A673 (cell line): Measurements from ENCODE around the gene SPATA25.

ENCODE experiments used
- EZH2 ChIP-seq: fragments of 200-600 bp; sonication (generic); IDR thresholded peaks from 2 replicates; pipeline ENCODE4 v1.6.1; 2017; ENCODE audit warnings: borderline replicate concordance, low read depth, mild to moderate bottlenecking, mixed read lengths, antibody characterized with exemption, low read length; ENCODE audit not compliant: poor library complexity, severe bottlenecking
- TF ChIP-seq, protein P1 (sequence below): fragments of 300-800, 200-600 bp; sonication (generic); conservative IDR thresholded peaks from 2 replicates; pipeline ENCODE4 v1.5.1; 2017; ENCODE audit warnings: low read depth, mild to moderate bottlenecking, antibody characterized with exemption, low read length, moderate library complexity, mixed read lengths

DNA sequence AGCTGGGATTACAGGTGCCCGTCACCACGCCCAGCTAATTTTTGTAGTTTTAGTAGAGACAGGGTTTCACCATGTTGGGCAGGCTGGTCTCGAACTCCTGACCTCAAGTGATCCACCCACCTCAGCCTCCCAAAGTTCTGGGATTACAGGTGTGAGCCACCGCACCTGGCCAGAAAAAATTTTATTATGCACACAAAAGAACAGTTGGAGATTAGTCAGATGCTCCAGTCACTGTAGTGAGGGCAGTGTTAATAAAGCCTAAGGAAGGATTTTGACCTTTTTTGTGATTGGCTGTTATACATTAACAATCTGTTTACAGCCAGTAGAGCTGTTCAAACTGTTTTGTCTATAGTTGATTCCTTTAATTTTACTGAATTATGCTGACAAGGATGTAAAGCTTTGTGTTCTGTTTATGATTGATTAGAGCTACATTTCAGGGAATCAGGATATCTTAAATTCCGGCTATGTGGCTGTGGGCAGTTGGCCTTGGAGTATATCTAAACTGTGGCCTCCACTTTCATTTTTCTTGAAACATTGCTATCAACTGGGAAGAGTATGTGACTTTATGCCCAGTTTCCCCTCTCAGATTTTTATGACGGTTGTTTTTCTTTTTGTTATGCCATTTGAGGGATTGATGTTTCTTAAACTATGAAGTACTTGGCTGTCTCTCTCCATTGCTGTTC is 20.1 kb downstream of the SPATA25 start:
- TF ChIP-seq, protein P1, sequence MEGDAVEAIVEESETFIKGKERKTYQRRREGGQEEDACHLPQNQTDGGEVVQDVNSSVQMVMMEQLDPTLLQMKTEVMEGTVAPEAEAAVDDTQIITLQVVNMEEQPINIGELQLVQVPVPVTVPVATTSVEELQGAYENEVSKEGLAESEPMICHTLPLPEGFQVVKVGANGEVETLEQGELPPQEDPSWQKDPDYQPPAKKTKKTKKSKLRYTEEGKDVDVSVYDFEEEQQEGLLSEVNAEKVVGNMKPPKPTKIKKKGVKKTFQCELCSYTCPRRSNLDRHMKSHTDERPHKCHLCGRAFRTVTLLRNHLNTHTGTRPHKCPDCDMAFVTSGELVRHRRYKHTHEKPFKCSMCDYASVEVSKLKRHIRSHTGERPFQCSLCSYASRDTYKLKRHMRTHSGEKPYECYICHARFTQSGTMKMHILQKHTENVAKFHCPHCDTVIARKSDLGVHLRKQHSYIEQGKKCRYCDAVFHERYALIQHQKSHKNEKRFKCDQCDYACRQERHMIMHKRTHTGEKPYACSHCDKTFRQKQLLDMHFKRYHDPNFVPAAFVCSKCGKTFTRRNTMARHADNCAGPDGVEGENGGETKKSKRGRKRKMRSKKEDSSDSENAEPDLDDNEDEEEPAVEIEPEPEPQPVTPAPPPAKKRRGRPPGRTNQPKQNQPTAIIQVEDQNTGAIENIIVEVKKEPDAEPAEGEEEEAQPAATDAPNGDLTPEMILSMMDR = no peak
- TF ChIP-seq EZH2 = no peak
